ENCODE data around the gene DIP2B.

DNA sequence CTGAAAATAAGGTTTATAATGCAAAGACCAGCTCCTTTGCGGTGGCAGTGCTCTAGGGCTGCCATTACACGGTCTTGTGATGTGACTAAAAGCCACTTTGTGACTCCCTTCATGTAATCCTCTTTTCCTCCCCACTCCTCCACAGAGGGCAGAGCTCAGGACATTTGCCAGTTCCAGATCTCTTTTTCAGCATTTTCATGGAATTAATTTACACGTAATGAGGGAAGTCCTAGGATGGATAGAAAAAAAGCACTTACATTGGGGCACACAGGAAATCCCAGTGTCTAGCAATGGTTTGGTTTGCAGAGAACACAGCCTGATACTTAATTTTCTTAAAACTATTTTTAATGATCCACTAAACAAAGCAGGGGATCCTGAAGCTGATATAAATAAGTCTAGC, 241.6 kb downstream of the DIP2B start:
- TF ChIP-seq EZH2 (IDR thresholded peaks at IDR 0.05; ENCODE audit: insufficient read depth, poor library complexity, severe bottlenecking) (no peak), EZH2phosphoT487 (IDR thresholded peaks at IDR 0.05; ENCODE audit: insufficient read depth, low read depth) (no peak)

Data from GM23248 (cell line).